HG03159 (cell line): Measurements from ENCODE around the gene ZDHHC19.
"Not testable (repeated sequence)": the region's sequence is repeated elsewhere in the genome, so short reads cannot be mapped to it uniquely, and the experiment has no call there.

Experiments
- ATAC-seq: cut with Tn5 transposase; IDR thresholded peaks from one replicate; pipeline ENCODE4 v1.9.1; 2021; ENCODE audit warnings: mild to moderate bottlenecking, moderate library complexity; ENCODE audit not compliant: unreplicated experiment

ZDHHC19 gene

DNA sequence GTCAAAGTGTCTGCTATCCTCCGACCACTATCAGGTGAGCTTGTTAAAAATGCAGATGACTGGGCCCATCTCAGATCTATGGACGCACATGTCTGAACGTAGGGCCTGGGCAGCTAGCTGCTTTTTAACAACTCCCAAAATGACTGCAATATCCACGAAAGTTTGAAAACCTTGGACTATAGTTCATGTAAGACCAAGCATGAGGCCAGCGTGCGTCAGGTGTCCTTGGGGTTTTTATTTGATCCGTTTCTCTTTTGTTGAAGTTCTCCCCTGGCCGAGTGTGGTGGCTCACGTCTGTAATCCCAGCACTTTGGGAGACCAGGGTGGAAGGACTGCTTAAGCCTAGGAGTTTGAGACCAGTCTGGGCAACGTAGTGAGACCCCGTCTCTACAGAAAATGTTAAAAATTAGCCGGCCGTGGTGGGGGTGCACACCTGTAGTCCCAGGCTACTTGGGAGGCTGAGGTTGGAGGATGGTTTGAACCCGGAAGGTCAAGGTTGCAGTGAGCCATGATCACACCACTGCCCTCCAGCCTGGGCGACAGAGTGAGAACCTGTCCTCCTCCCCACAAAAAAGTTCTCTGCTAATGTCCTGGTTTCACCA, 14.7 kb upstream of the ZDHHC19 start:
- no peak for ATAC-seq

DNA sequence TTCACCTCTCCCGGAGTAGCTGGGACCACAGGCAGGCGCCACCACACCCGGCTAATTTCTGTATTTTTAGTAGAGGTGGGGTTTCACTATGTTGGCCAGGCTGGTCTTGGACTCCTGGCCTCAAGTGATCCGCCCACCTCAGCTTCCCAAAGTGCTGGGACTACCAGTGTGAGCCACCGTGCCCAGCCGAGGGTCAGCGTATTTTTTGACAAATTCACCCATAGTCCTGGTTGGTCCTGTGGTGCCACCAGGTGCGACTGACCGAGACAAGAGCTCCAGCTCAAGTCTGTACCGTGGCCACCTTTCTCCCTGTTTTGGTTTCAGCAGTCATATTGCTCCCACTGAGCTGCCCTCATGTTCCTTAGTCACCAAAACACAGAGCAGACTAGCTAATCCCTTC, 13.9 kb upstream of the ZDHHC19 start:
- ATAC-seq, result no peak

DNA sequence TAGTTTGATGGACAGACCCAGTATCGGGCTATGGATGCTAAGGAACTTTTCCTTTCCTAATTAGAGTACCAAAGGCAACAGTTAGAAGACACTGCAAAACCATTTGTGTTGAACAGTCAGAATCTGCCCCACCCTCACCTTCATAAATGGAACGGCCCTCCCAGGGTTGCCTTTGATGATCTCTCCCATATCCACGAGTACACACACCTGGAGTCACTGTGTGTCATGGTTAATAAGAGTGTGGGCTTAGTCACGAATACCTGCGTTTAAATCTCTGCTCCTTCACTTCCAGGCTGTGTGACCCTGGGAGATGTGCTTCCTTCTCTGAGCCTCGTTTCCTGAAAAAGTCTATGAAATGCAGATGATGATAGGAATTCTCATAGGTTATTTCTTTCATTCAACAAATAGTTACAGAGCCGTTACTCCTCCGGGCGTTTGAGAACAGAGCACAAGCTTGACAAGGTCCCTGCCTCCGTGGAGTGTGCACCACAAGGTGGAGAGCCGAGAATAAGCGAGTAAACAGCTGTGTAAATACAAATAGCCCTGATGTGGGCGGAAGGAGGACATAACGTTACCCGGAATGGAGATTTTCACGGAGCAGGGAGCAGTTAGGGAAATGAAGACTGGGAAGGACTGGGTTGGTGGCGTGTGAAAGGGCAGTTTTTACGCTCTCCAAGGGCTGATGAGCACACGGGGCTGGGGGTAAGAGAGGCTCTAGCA, 11.8 kb upstream of the ZDHHC19 start:
- ATAC-seq, result no peak

- no peak for ATAC-seq
These were observed 9.8 kb upstream of the ZDHHC19 start for GRCh38 chr3:196220991-196221390.

GRCh38 chr3:196220587-196220986, 9.4 kb upstream of the ZDHHC19 start:
- ATAC-seq, result no peak

- ATAC-seq, result no peak
These were observed 8.7 kb upstream of the ZDHHC19 start for GRCh38 chr3:196219970-196220311.

GRCh38 chr3:196219194-196219969, 8.2 kb upstream of the ZDHHC19 start:
- ATAC-seq, result peak; percentile 82

- ATAC-seq, result no peak
These were observed 7.0 kb upstream of the ZDHHC19 start for GRCh38 chr3:196218155-196218712.

DNA sequence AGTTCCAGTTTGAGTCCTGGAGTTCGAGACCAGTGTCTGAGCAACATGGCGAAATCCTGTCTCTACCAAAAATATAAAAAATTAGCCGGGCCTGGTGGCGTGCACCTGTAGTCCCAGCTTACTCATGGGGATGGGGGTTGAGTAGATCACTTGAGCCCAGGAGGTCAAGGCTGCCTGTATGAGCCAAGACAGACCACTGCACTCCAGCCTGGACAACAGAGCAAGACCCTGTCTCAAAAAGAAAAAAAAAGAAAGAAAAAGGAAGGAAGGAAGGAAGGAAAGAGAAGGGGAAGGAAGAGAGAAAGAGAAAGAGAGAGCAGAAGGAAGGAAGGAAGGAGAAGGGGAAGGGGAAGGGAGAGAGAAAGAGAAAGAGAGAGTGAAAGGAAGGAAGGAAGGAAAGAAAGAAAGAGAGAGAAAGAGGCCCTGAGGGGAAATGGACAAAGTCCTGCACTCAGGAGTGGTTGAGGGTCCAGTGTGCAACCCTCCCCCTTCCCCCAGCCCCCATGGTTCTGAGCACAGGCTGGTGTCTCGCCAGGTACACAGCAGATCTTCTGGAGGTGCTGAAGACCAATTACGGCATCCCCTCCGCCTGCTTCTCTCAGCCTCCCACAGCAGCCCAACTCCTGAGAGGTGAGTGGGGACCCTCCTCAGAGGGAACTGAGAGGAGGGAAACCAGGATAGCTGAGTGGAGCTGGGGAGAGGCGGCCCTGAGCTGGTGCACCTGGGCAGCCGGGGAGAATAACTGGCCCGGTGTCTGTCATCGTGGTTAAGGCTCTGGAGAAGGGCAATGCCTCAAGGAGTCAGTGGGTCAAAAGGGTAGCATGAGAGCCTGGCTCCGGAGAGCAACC, 6.3 kb upstream of the ZDHHC19 start:
- no peak for ATAC-seq

DNA sequence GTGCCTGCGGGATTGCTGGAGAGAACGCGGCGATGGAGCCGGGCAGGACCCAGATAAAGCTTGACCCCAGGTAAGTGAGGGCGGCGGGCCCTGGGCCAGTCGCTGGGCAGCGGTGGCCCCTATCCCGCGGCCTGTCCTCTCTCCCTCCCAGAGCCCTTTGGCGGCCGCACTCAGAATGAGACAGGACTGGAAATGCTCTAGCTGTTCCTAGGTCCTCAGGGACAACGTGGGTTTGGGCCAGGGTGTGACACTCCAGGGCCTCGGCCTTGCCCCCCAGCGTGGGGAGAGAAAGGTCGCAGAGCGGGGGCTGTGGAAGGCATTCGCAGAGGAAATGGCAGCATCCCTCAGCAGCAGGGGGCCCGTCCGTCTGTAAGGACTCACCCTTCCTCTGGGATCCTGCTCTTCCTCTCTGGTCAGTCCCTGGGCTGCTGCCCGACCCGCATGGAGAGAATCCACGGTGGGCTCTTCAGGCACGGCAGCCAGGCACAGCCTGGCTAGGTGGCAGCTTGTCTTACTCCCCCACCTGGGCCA, 5.5 kb upstream of the ZDHHC19 start:
- ATAC-seq, result no peak

- no peak for ATAC-seq
These were observed 4.9 kb upstream of the ZDHHC19 start, which contains the start of gene SLC51A for GRCh38 chr3:196216089-196216564. TSS of gene SLC51A (plus strand) at chr3:196216534. CDS start at chr3:196216713, 179 bp downstream.

- ATAC-seq, result no peak
These were observed 4.4 kb upstream of the ZDHHC19 start for GRCh38 chr3:196215493-196216020.

- ATAC-seq, result no peak
These were observed 3.7 kb upstream of the ZDHHC19 start for GRCh38 chr3:196214783-196215441.

DNA sequence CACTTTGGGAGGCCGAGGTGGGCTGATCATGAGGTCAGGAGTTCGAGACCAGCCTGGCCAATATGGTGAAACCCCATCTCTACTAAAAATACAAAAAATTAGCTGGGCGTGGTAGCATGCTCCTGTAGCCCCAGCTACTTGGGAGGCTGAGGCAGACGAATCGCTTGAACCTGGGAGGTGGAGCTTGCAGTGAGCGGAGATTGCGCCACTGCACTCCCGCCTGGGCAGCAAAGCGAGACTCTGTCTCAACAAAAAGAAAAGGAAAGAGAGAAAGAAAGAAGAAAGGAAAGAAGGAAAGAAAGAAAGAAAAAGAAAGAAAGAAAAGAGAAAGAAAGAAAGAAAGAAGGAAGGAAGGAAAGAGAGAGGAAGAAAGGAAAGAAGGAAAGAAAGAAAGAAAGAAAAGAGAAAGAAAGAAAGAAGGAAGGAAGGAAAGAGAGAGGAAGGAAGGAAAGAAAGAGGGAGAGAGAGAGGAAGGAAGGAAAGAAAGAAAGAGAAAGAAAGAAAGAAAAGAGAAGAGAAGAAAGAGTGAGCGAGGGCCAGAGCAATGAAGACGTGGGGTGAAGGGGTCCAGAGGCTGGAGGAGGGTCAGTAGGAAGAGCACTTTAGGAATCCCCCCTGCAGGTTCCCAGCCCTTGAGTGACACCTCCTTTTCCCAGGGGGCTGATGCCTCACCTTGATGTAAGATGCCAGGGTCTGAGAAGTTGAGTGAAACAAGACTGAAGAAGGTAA, 1.1 kb downstream of the ZDHHC19 start:
- not testable (repeated sequence) for ATAC-seq

- no peak for ATAC-seq
These were observed 2.1 kb downstream of the ZDHHC19 start for GRCh38 chr3:196208942-196209695.

GRCh38 chr3:196207833-196208607, 3.2 kb downstream of the ZDHHC19 start:
- no peak for ATAC-seq

DNA sequence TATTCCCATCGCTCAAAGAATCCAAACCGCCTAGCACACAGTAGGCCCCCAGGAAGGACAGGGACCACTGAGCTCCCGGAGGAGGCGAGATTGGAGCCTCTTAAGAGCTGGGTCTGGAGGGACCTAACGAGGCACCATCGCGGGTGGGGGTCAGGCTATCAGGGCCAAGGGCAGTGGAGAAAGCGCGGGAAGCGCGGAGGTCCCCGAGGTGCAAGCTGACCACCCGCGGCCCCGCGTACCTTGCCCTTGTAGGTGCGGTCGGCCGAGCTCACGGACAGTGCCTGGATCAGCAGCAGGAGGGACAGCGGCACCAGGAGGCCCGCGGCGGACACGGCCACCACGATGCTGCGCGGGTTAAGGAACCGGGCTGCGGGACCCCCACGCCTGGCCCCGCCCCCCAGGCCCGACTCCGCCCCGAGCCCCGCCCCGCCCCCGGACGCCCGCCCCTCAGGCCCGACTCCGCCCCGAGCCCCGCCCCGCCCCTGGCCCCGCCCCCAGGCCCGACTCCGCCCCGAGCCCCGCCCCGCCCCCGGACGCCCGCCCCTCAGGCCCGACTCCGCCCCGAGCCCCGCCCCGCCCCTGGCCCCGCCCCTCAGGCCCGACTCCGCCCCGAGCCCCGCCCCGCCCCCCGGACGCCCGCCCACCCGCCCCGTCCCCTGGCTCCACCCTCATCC, 3.9 kb downstream of the ZDHHC19 start:
- ATAC-seq, result no peak
